HG02763 (cell line): ENCODE data around the gene UBE2I.
"Not testable (repeated sequence)": the region's sequence is repeated elsewhere in the genome, so short reads cannot be mapped to it uniquely, and the experiment has no call there.

Source experiments
- ATAC-seq: cut with Tn5 transposase; IDR thresholded peaks from one replicate; pipeline ENCODE4 v1.9.1; 2021; ENCODE audit warnings: mild to moderate bottlenecking, moderate library complexity; ENCODE audit not compliant: unreplicated experiment

Gene UBE2I

GRCh38 chr16:1308977-1309885, at the start of gene UBE2I:
UBE2I (plus strand) TSS chr16:1309636; CDS start chr16:1314031, 4,395 bp downstream.
- ATAC-seq = peak; percentile 65

DNA sequence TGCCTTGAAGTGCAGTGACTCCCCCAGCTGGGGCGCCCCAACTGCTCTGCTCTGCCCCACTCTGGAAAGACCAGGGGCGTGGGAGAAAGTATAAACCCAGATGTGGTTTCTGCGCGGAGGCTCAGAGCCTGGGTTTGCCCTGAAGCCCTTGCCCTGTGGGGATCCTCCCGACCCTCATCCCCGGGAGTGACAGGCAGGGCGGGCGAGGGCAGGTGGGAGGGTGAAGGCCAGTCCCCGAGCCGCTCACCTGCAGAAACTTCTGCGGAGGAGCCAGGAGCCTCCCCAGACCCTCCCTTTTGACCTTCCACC, 49.7 kb upstream of the UBE2I start:
- ATAC-seq = no peak

- no peak for ATAC-seq
Measured at GRCh38 chr16:1260101-1260680, 49.2 kb upstream of the UBE2I start.

DNA sequence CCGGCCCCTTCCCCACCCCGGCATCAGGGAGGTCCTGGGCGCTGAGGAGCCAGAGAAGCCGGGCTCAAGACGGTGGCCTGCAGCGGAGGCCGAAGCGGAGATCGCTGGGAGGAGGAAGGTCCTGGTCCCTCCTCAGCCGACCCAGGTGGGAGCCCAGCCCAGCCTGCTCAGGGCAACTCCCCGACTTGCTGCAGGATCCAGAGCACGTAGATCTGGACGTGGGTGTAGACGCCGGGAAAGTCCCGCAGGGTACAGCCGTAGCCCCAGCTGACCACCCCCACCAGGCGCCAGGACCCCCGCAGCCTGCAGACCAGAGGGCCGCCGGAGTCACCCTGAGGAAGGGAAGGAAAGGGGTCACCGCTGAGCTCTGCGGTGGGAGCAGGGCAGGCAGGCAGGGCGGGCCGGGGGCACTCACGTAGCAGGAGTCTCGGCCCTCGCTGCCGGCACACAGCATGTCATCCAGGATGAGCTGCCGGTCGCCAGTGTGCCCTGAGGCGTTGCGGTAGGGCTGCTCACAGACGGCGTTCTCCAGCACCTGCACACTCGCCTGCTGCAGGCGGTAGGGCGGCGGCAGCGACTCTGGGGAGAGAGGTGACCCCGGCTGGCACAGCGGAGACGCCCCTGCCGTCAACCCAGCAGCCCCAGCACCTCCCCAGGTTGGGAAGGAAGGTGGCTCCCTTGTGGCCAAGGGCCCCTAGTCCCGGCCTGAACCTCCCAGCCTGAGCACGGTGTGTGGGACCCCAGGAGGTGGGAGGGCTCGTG, 48.1 kb upstream of the UBE2I start:
- ATAC-seq = no peak

DNA sequence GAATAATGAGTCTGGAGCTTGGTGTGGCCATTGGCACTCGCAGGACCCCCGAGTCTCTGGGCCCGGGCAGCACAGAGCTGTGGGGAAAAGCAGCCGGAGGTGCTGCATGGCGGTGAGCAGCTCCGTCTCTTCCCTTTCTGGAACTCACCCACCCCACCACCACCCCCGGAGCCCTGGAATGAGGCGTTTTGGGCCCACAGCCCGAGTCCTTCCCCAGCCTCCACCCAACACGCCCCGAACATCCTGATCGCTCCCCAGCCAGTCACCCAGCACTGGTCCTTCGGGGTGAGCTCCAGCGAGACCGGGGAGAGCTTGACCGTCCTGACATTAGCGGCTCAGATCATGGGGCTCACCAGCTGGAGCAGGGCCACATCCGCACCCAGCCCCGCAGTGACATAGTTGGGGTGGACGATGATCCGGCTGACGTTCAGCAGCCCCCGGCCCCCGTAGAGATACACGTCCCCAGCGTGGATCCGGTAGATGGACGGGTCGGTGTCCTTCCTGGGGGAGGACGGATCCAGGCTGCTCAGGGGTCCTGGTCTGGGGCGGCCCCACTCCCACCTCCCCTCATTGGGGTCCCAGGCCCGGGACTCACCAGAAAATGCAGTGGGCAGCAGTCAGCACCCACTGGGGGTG, 47.1 kb upstream of the UBE2I start:
- ATAC-seq = no peak

- no peak for ATAC-seq
Measured at GRCh38 chr16:1262846-1263221, 46.6 kb upstream of the UBE2I start.

DNA sequence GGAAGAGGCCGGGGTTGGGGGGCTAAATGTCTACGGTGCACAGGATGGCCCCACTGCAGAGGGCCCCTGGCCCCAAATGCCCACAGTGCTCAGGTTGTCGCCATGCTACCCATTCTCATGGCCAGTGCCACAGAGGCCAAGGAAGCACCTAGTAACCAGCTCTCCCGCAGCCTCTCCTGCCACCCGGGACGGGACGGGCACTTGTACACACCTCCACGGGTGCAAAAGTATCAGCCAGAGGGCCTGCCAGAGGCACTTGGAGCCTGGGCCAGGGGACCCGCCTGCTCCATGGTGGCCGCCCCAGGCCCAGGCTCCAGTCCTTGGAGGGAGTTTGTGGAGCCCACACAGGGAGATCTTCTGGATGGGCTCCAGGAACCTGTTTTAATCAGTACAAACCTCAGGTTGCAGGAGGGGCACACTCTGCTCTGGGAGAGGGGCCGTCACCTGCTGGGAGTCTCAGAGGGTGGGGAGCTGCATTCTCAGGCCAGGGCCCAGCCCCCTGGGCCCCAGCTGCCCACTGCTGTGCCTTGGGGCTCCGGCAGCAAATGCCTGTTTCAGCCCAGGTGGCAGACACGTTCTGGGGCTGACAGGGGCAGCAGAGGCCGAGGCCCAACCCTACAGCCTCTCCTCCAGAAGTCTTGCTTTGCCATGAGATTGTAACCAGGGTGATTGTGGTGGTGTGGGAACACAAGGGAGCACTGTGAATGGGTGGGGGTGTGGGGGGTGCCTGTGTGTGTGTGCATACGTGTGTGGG, 45.7 kb upstream of the UBE2I start:
- ATAC-seq = no peak

DNA sequence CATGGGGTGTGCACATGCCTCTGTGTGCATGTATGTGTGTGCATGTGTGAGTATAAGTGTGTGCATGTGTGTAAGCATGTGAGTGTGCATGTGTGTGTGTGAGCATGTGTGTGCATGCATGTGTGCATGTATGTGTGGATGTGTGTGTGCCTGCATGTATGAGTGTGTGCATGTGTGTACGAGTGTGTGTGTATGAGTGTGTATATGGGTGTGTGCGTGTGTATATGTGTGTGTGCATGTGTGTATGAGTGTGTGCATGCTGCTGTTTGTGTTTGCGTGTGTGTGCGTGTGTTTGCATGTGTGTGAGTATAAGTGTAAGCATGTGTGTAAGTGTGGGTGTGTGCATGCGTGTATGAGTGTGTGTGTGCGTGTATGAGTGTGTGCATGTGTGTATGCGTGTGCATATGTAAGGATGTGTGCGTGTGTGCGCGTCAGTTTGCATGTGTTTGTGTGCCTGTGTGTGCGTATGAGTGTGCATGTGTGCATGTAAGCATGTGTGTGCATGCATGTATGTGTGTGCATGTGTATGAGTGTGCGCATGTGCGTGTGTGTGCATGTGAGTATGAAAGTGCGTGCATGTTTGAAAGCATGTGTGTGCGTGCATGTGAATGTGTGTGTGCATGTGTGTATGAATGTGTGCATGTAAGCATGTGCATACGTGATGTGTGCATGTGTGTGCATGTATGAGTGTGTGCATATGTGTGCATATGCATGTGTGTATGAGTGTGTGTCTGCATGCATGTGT, 44.9 kb upstream of the UBE2I start:
- no peak for ATAC-seq

- no peak for ATAC-seq
Measured at GRCh38 chr16:1265090-1265630, 44.3 kb upstream of the UBE2I start.

DNA sequence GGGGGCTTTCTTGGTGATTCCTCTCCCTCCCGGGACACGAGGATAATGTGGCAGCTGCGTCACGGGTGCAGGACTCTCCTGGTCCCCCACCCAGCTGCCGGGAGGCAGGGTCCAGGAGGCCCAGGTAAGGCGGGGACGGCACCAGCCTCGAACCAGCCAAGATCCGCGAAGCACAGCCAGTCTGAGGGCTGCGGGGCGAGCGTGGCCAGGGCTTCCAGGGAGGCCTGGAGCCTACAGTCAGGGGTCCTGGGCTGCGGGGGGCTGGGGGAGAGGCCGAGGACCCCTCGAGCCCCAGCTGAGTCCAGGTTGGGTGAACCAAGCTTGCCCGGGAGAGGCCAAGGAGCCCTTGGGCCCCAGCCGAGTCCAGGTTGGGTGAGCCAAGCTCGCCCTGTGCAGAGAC, 43.6 kb upstream of the UBE2I start:
- ATAC-seq = no peak

GRCh38 chr16:1269418-1269817, 40.0 kb upstream of the UBE2I start:
- ATAC-seq = not testable (repeated sequence)

DNA sequence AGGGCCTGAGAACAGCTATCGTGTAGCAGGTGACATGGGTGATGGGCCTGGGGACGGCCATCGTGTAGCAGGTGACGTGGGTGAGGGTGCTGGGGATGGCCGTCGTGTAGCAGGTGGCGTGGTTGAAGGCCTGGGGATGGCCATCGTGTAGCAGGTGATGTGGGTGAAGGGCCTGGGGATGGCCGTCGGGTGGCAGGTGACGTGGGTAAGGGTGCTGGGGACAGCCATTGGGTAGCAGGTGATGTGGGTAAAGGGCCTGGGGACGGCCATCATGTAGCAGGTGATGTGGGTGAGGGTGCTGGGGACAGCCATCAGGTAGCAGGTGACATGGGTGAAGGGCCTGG, 38.1 kb upstream of the UBE2I start:
- ATAC-seq = no peak

GRCh38 chr16:1271724-1272413, 37.6 kb upstream of the UBE2I start:
- not testable (repeated sequence) for ATAC-seq

GRCh38 chr16:1272453-1273198, 36.8 kb upstream of the UBE2I start:
- no peak for ATAC-seq

- no peak for ATAC-seq
Measured at GRCh38 chr16:1273816-1274215, 35.6 kb upstream of the UBE2I start.

DNA sequence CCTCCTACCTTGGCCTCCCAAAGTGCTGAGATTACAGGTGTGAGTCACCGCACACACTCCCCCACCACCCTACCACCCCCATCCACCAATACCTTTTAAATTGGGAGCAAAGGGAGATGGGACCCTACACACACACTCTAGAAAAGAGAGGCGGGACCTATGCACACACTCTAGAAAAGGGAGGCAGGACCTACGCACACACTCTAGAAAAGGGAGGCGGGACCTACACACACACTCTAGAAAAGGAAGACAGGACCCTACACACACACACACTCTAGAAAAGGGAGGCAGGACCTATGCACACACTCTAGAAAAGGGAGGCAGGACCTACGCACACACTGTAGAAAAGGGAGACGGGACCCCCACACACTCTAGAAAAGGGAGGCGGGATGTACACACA, 34.7 kb upstream of the UBE2I start:
- no peak for ATAC-seq

GRCh38 chr16:1275791-1276579, 33.5 kb upstream of the UBE2I start:
- ATAC-seq = no peak

DNA sequence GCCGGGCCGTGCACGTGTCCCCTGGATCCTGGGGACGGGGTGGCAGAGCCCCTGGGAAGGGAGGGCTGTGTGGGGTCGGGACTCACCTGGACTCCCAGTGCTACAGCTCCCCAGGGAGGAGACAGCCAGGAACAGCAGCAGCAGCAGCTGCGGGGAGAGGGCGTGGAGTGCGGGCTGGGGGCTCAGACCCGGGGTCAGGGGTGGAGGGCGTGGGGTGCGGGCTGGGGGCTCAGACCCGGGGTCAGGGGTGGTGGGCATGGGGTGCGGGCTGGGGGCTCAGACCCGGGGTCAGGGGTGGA, 32.9 kb upstream of the UBE2I start:
- no peak for ATAC-seq
